K562 (cell line): ENCODE measurements around the gene LRRC74B. TPM values are rescaled to one million over a fixed set of nuclear protein-coding genes. Genes with fewer than 3 reads are reported as not detected.

Experiments
- ATAC-seq: fragments of 200-7000 bp; cut with Tn5 transposase; 3 replicates; pipeline ENCODE4 v1.9.1; 2020; ENCODE audit warnings: moderate library complexity
- BruUV-seq: library from RNA; stranded (reverse); fragments of 400-500 nt; replicated peaks from 2 replicates; lab custom pipeline; 2021; lab: Mats Ljungman, UMichigan
- CTCF ChIA-PET: fragments of 300-600 bp; formaldehyde crosslinking; extraction: SDS; loops from one replicate; lab custom pipeline; 2021; ENCODE audit warnings: low intra/inter-chr PET ratio; lab: Yijun Ruan, JAX
- POLR2A ChIA-PET: fragments of 300-600, 350-650 bp; sonication (Branson Sonifier 250); formaldehyde crosslinking; extraction: SDS; loops from one replicate; lab custom pipeline; 2021; ENCODE audit warnings: antibody characterized with exemption, inconsistent platforms; lab: Yijun Ruan, JAX
- DNase-seq, 4 experiments: peaks; one replicate each; pipeline versions ENCODE4 v3.0.0 to v3.0.0-alpha.2; 2011 to 2018; ENCODE audit warnings: low spot score in 3 of 4, mixed read lengths in 3 of 4; ENCODE audit errors: extremely low read depth in 1 of 4
- FAIRE-seq: peaks from 2 replicates; lab custom pipeline; 2011; peaks lifted over from hg19 to GRCh38; lab: Jason Lieb, UNC
- H2AFZ ChIP-seq: 2 replicates; pipeline ENCODE4 v1.6.0; 2011; ENCODE audit warnings: low read depth, low read length, control low read depth, inconsistent platforms
- H3K27ac ChIP-seq: fragments of 200-600 bp; 3 replicates; pipeline ENCODE4 v1.8.0; 2011; ENCODE audit warnings: low read depth, mild to moderate bottlenecking, control low read depth, inconsistent platforms, low read length, moderate library complexity, mixed read lengths; ENCODE audit errors: extremely low read depth
- H3K27me3 ChIP-seq, 2 experiments: fragments of 300-600 bp in 1 of 2; 2 replicates in 1 of 2; 3 replicates in 1 of 2; pipeline versions ENCODE4 v1.6.0 to v1.8.0; 2011; ENCODE audit warnings: inconsistent platforms in 2 of 2, low read length in 2 of 2, mild to moderate bottlenecking in 1 of 2, mixed read lengths in 1 of 2, moderate library complexity in 1 of 2; ENCODE audit not compliant: control insufficient read depth in 2 of 2, insufficient read depth in 2 of 2
- H3K36me3 ChIP-seq: fragments of 300-600 bp; 3 replicates; pipeline ENCODE4 v1.8.0; 2011; ENCODE audit warnings: mild to moderate bottlenecking, low read length, inconsistent platforms; ENCODE audit not compliant: control insufficient read depth, insufficient read depth
- H3K4me1 ChIP-seq, 2 experiments: fragments of 200-600 bp in 1 of 2; replicated peaks in 1 of 2; 2 replicates in 1 of 2; 3 replicates in 1 of 2; pipeline versions ENCODE4 v1.5.1 to v1.8.0; 2011; ENCODE audit warnings: inconsistent platforms in 2 of 2, low read length in 2 of 2, mild to moderate bottlenecking in 1 of 2, mixed read lengths in 1 of 2, moderate library complexity in 1 of 2; ENCODE audit not compliant: control insufficient read depth in 2 of 2, insufficient read depth in 2 of 2
- H3K4me2 ChIP-seq: 2 replicates; pipeline ENCODE4 v1.6.1; 2011; ENCODE audit warnings: low read length, control low read depth, inconsistent platforms, mixed read lengths; ENCODE audit not compliant: insufficient read depth
- H3K4me3 ChIP-seq: fragments of 200-600 bp; sonication (generic), shearing (Covaris generic); 2 replicates; pipeline ENCODE4 v1.5.1; 2016; ENCODE audit warnings: control low read depth, inconsistent platforms
- H3K79me2 ChIP-seq: fragments of 200-600 bp; 3 replicates; pipeline ENCODE4 v1.8.0; 2011; ENCODE audit warnings: low read length, inconsistent platforms; ENCODE audit not compliant: control insufficient read depth, insufficient read depth
- H3K9ac ChIP-seq, 2 experiments: 2 replicates each; pipeline versions ENCODE4 v1.6.0 to v1.6.1; 2011; ENCODE audit warnings: low read depth in 2 of 2, low read length in 2 of 2, control low read depth in 1 of 2, inconsistent platforms in 1 of 2, mild to moderate bottlenecking in 1 of 2, mixed read lengths in 1 of 2; ENCODE audit not compliant: insufficient read depth in 1 of 2
- H3K9me1 ChIP-seq: one replicate; pipeline ENCODE4 v1.6.0; 2011; ENCODE audit warnings: inconsistent platforms, mild to moderate bottlenecking, low read length, moderate library complexity; ENCODE audit not compliant: control insufficient read depth, insufficient read depth
- H3K9me3 ChIP-seq: replicated peaks from 2 replicates; pipeline ENCODE4 v1.5.1; 2011; ENCODE audit warnings: low read depth, low read length, inconsistent platforms; ENCODE audit not compliant: control insufficient read depth, insufficient read depth
- H4K20me1 ChIP-seq: replicated peaks from 2 replicates; pipeline ENCODE4 v1.6.1; 2011; ENCODE audit warnings: low read length, inconsistent platforms, mixed read lengths; ENCODE audit not compliant: control insufficient read depth, insufficient read depth
- ATF1 ChIP-seq, 2 experiments: fragments of 450-650 bp in 1 of 2; IDR thresholded peaks; 2 replicates each; pipeline ENCODE4 v1.6.1; 2016; ENCODE audit warnings: missing compliant biosample characterization in 1 of 2, missing genetic modification characterization in 1 of 2
- CREB3 ChIP-seq: fragments of 450-650 bp; conservative IDR thresholded peaks from 2 replicates; pipeline ENCODE4 v1.6.1; 2016; ENCODE audit warnings: missing genetic modification characterization, low read depth, mild to moderate bottlenecking, missing compliant biosample characterization, moderate library complexity
- CREB3L1 ChIP-seq: fragments of 450-650 bp; IDR thresholded peaks from 2 replicates; pipeline ENCODE4 v1.6.1; 2014; ENCODE audit warnings: low read depth, mild to moderate bottlenecking, moderate library complexity, borderline replicate concordance
- FIP1L1 ChIP-seq: fragments of 200-400 bp; formaldehyde crosslinking; IDR thresholded peaks from 2 replicates; pipeline ENCODE4 v1.6.1; 2018; ENCODE audit warnings: mild to moderate bottlenecking, low read depth, low read length; ENCODE audit not compliant: poor library complexity, severe bottlenecking
- FOXK1 ChIP-seq: sonication (generic); formaldehyde crosslinking; IDR thresholded peaks from 2 replicates; pipeline ENCODE4 v1.8.0; 2022; ENCODE audit warnings: missing genetic modification reagents, mild to moderate bottlenecking, borderline replicate concordance
- HMG20A ChIP-seq: fragments of 450-650 bp; formaldehyde crosslinking; conservative IDR thresholded peaks from 2 replicates; pipeline ENCODE4 v1.4.0; 2020; ENCODE audit warnings: mild to moderate bottlenecking, mixed read lengths
- HMG20B ChIP-seq: fragments of 250-450 bp; sonication (Bioruptor Pico); IDR thresholded peaks from 2 replicates; pipeline ENCODE4 v1.5.0; 2021; ENCODE audit warnings: mild to moderate bottlenecking
- RBM34 ChIP-seq: fragments of 200-400 bp; formaldehyde crosslinking; IDR thresholded peaks from 2 replicates; pipeline ENCODE4 v1.6.1; 2018; ENCODE audit warnings: low read length, borderline replicate concordance; ENCODE audit not compliant: insufficient read depth
- ZNF212 ChIP-seq: fragments of 450-650 bp; formaldehyde crosslinking; IDR thresholded peaks from 2 replicates; pipeline ENCODE4 v1.4.0; 2020; ENCODE audit warnings: mild to moderate bottlenecking
- ZNF436 ChIP-seq: fragments of 250-450, 450-650 bp; sonication (Bioruptor Pico); formaldehyde crosslinking; IDR thresholded peaks from 2 replicates; pipeline ENCODE4 v1.7.0; 2020; ENCODE audit warnings: mild to moderate bottlenecking
- ZNF507 ChIP-seq: conservative IDR thresholded peaks from 2 replicates; pipeline ENCODE4 v1.6.1; 2017; ENCODE audit warnings: missing genetic modification characterization, missing compliant biosample characterization
- ZNF609 ChIP-seq: sonication (generic); formaldehyde crosslinking; IDR thresholded peaks from 2 replicates; pipeline ENCODE4 v1.8.1; 2023; ENCODE audit warnings: missing genetic modification reagents, mild to moderate bottlenecking, borderline replicate concordance
- ZNF778 ChIP-seq: fragments of 450-650 bp; formaldehyde crosslinking; IDR thresholded peaks from 2 replicates; pipeline ENCODE4 v1.4.0; 2020; ENCODE audit warnings: mild to moderate bottlenecking, moderate library complexity
- WGBS: fragments of 100-300 bp; shearing (Covaris generic); methylation state at CpG from one replicate; pipeline ENCODE4 v1.1.6; 2016; ENCODE audit warnings: low coverage, mixed read lengths; ENCODE audit not compliant: insufficient coverage; ENCODE audit errors: missing lambda C conversion rate; 5-methylcytosine and 5-hydroxymethylcytosine counted together
- in situ Hi-C: fragments of 300-500 bp; cut with MboI; formaldehyde crosslinking; loops from 4 replicates; pipeline ENCODE4 v1.15.0; 2018; ENCODE audit warnings: inconsistent platforms, mixed read lengths
- intact Hi-C: fragments of 100-400 bp; cut with micrococcal nuclease; formaldehyde crosslinking; loops from 2 replicates; pipeline ENCODE4 v1.14.2; 2022
- polyA plus RNA-seq, 8 experiments: library from polyadenylated mRNA; depleted of rRNA in 4 of 8; stranded (reverse) in 5 of 8; unstranded in 3 of 8; fragments of >200 nt; fragmentation: Nextera tagmentation in 2 of 8; fragmentation: Illumina TruSeq in 1 of 8; extraction: Ambion mirVana in 2 of 8; extraction: Trizol in 1 of 8; gene quantifications; 2 replicates each; pipeline versions ENCODE4 v1.2.1 to v1.2.3, GENCODE V29; 2011 to 2014; ENCODE audit warnings: inconsistent platforms in 1 of 8, missing spikeins in 1 of 8
- total RNA-seq, 7 experiments: library from RNA; depleted of rRNA in 6 of 7; stranded (reverse); fragments of >200 nt in 6 of 7; fragmentation: Illumina TruSeq in 2 of 7; extraction: Trizol in 2 of 7; gene quantifications; 2 replicates each; pipeline versions ENCODE4 v1.2.1 to v1.2.3, GENCODE V29; 2011 to 2021; ENCODE audit warnings: low replicate concordance in 1 of 7

The LRRC74B gene
- total and polyA plus RNA-seq, 9 of the 15 experiments (the other 6 are each of a cell fraction or from before 2014, with no cell fraction given): not detected

GRCh38 chr22:21030621-21031544, 14.9 kb upstream of the LRRC74B start:
- no peak overlapping the region for H3K4me2 ChIP-seq
- ATAC-seq: no peak
- intact Hi-C loops (loop anchor here (2.0 kb wide), 1 partner anchor 14 kb away; the partner anchor contains the start of gene LRRC74B), in situ Hi-C loops (no loop called here)
- POLR2A ChIA-PET: interaction anchor here (0.6 to 10.2 kb wide), 4 partner anchors 12 to 101 kb away, joined by 3 to 120 read pairs (median 49); partner anchors contain the start of genes LRRC74B, P2RX6 and THAP7
- peak overlapping the region in 1 of 2 experiments; percentile 23; a peak in 2 of 4 replicates for H3K9ac ChIP-seq
- no peaks in the 10 kb centered on the region for H3K9me3 ChIP-seq
- H3K4me1 ChIP-seq: peaks cover 0 to 54% of the 10 kb centered on the region in 2 experiments; a peak in 4 of 5 replicates
- no peak for FAIRE-seq
- peaks cover 4% of the 10 kb centered on the region for H3K9me1 ChIP-seq
- H3K27ac ChIP-seq: no peak overlapping the region
- CTCF ChIA-PET: no interaction called here
- no peaks in the 10 kb centered on the region for H3K79me2 ChIP-seq
- DNase-seq: no peak
- peaks cover 43% of the 10 kb centered on the region for H4K20me1 ChIP-seq
- BruUV-seq: no TSS peak
- H3K36me3 ChIP-seq: no peaks in the 10 kb centered on the region
- peaks cover 44 to 75% of the 10 kb centered on the region in 2 experiments; a peak in 4 of 5 replicates for H3K27me3 ChIP-seq
- H3K4me3 ChIP-seq: no peak overlapping the region
- WGBS: 16% methylated on average over 40 of the region's 40 CpGs
- H2AFZ ChIP-seq: no peak overlapping the region
- TF ChIP-seq RBM34 (no peak), CREB3L1 (no peak), FOXK1 (CRISPR knock-in tag) (no peak), HMG20B (CRISPR knock-in tag) (no peak), ZNF778 (no peak), ZNF436 (CRISPR knock-in tag) (no peak), FIP1L1 (no peak), ZNF507 (tag) (no peak), CREB3 (no peak), ZNF609 (no peak), ZNF212 (no peak), HMG20A (CRISPR knock-in tag) (no peak), ATF1 (CRISPR knock-in tag; IDR thresholded peaks at IDR 0.05) (no peak), ATF1 (tag; IDR thresholded peaks at IDR 0.05) (peak; percentile 66)
